GM18520 (cell line): ENCODE results near the gene FDX2.

Experiments
- ATAC-seq: cut with Tn5 transposase; IDR thresholded peaks from one replicate; pipeline ENCODE4 v1.9.1; 2021; ENCODE audit not compliant: unreplicated experiment

The FDX2 gene

GRCh38 chr19:10305139-10305806, 10.5 kb downstream of the FDX2 start:
- ATAC-seq: no peak

- ATAC-seq: no peak
Measured at GRCh38 chr19:10299545-10300458, 16.0 kb downstream of the FDX2 start.

DNA sequence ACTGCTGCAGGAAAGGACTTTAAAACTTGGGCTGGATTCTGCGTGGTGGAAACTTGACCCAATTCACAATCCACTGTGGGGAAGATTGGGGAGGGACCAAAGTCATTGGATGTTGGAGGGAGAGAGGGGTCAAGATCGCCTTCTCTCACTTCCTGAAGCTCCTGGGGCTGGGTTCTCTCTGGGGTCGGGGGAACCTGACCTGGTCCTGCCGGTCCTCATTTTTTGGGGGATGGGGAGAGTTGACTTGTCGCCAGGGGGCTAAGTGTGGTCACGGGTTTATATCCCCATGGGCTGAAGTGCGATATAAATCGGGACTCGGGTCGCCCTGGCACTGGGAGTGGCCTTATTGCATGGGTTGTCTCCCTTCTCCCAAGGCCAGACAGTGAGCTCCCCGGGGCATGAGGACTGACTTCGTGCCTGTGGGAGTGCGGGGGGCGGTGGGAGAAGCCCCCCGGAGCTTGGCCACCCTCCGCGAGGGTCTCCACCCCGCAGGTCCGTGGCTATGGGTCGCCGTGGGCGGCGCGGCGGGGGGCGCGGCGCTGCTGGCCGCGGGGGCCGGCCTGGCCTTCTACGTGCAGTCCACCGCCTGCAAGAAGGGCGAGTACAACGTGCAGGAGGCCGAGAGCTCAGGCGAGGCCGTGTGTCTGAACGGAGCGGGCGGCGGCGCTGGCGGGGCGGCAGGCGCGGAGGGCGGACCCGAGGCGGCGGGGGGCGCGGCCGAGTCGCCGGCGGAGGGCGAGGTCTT, 19.8 kb downstream of the FDX2 start:
- no peak for ATAC-seq

- no peak for ATAC-seq
Measured at GRCh38 chr19:10295305-10295846, 20.4 kb downstream of the FDX2 start.

GRCh38 chr19:10294368-10294697, 21.5 kb downstream of the FDX2 start:
- ATAC-seq: no peak

DNA sequence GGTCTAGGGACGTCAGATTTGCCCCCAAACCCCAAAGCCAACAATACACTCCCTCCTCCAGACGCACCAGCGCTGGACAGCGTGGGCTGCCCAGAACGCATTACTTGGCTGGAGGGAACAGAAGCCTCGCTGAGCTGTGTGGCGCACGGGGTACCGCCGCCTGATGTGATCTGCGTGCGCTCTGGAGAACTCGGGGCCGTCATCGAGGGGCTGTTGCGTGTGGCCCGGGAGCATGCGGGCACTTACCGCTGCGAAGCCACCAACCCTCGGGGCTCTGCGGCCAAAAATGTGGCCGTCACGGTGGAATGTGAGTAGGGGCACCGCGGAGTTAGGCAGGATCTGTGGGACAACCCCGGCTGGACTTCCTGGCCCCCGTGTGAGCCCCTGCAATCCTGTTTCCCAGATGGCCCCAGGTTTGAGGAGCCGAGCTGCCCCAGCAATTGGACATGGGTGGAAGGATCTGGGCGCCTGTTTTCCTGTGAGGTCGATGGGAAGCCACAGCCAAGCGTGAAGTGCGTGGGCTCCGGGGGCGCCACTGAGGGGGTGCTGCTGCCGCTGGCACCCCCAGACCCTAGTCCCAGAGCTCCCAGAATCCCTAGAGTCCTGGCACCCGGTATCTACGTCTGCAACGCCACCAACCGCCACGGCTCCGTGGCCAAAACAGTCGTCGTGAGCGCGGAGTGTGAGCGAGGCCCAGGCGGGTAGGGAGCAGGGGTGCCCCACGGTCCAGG, 22.0 kb downstream of the FDX2 start:
- ATAC-seq: no peak

DNA sequence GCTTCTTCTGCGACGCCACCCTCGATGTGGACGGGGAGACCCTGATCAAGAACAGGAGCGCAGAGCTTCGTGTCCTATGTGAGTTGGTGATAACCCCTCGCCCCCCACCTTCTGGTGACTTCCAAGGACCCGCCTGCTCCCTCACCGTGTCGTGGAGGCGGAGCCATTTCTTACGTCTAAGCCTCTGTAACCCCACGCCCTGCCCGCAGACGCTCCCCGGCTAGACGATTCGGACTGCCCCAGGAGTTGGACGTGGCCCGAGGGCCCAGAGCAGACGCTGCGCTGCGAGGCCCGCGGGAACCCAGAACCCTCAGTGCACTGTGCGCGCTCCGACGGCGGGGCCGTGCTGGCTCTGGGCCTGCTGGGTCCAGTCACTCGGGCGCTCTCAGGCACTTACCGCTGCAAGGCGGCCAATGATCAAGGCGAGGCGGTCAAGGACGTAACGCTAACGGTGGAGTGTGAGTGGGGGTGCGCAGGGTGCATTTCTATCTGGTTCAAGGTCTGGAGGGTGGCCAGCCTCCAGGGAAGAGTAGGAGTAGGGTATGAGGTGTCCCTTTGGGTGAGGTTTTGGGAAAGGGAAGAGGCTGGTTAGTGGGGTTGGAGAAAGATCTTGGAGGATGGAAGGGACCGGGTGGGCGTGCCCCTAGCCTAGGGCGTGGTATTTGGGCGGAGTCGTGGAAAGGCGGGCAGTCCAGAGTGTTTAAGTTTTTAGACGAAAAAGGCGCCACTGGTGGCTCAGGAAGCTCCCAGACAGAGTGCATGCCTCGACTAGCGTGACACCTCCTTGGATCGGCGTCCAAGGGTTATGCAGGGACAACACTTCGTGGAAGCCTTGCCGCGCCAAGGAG, 22.8 kb downstream of the FDX2 start:
- ATAC-seq: no peak

- ATAC-seq: no peak
Measured at GRCh38 chr19:10292206-10292788, 23.5 kb downstream of the FDX2 start.

GRCh38 chr19:10291554-10292205, 24.1 kb downstream of the FDX2 start:
- ATAC-seq: no peak

- no peak for ATAC-seq
Measured at GRCh38 chr19:10290876-10291553, 24.8 kb downstream of the FDX2 start.

- ATAC-seq: no peak
Measured at GRCh38 chr19:10290357-10290875, 25.4 kb downstream of the FDX2 start.

DNA sequence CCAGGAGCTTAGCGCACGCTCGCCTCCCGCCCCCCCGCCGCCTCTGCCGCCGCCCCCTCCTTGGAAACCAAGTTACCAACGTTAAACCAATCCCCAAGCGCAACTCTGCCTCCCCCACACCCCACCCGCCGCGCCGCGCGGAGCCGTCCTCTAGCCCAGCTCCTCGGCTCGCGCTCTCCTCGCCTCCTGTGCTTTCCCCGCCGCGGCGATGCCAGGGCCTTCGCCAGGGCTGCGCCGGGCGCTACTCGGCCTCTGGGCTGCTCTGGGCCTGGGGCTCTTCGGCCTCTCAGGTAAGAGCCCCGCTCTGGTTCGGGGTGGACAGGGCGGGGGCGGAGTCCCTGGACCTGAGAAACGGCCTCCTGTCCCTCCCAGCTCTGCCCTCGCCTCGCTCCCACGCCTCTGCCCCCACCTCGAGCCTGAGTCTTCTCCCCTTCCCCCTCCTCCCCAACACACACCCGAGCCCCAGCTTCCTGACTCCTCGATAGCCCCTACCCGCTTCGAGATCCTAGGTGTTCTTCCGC, 25.9 kb downstream of the FDX2 start, which contains the start of gene ICAM5:
Gene ICAM5, plus strand, starts transcription at position 117 of the 521 bp plus-strand sequence. Its CDS starts 92 bp downstream, at position 209.
- no peak for ATAC-seq

DNA sequence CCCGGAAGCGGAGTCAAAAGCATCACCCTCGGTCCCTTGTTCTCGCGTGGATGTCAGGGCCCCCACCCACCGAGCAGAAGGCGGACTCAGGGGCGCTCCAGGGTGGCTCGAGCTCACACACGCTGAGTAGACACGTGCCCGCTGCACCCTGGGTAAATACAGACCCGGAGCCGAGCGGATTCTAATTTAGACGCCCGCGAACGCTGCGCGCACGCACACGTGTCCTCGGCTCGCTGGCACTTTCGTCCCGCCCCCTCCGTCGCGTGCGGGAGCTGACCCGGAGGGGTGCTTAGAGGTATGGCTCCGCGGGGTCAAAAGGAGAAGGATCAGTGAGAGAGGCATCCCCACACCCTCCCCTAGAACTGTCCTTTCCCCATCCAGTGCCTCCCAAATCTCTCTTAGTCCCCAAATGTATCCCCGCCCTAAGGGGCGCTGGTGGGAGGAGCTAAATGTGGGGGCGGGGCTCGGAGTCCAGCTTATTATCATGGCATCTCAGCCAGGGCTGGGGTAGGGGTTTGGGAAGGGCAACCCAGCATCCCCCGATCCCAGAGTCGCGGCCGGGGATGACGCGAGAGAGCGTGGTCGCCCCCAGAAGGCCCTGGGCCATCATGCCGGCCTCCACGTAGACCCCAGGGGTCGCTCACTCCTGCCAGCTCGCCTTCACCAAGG, 26.5 kb downstream of the FDX2 start:
- ATAC-seq: no peak

DNA sequence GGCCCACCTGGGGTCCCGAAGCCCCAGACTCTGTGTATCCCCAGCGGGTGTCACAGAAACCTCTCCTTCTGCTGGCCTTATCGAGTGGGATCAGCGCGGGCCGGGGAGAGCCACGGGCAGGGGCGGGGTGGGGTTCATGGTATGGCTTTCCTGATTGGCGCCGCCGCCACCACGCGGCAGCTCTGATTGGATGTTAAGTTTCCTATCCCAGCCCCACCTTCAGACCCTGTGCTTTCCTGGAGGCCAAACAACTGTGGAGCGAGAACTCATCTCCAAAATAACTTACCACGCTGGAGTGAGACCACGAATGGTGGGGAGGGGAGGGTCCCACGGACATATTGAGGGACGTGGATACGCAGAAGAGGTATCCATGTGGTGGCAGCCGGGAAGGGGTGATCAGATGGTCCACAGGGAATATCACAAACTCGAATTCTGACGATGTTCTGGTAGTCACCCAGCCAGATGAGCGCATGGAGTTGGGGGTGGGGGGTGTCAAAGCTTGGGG, 27.1 kb downstream of the FDX2 start:
- ATAC-seq: no peak

- no peak for ATAC-seq
Measured at GRCh38 chr19:10286803-10287737, 28.7 kb downstream of the FDX2 start, which contains the start of gene ICAM4. Gene ICAM4, plus strand, starts transcription at chr19:10286955. Its CDS starts 58 bp downstream, at chr19:10287013.

- ATAC-seq: no peak
Measured at GRCh38 chr19:10285393-10285792, 30.4 kb downstream of the FDX2 start.
